ENCODE measurements around the gene NDE1.

Gene NDE1

GRCh38 chr16:15621889-15622288 is 28.2 kb upstream of the NDE1 start:
- TF ChIP-seq, protein P1, sequence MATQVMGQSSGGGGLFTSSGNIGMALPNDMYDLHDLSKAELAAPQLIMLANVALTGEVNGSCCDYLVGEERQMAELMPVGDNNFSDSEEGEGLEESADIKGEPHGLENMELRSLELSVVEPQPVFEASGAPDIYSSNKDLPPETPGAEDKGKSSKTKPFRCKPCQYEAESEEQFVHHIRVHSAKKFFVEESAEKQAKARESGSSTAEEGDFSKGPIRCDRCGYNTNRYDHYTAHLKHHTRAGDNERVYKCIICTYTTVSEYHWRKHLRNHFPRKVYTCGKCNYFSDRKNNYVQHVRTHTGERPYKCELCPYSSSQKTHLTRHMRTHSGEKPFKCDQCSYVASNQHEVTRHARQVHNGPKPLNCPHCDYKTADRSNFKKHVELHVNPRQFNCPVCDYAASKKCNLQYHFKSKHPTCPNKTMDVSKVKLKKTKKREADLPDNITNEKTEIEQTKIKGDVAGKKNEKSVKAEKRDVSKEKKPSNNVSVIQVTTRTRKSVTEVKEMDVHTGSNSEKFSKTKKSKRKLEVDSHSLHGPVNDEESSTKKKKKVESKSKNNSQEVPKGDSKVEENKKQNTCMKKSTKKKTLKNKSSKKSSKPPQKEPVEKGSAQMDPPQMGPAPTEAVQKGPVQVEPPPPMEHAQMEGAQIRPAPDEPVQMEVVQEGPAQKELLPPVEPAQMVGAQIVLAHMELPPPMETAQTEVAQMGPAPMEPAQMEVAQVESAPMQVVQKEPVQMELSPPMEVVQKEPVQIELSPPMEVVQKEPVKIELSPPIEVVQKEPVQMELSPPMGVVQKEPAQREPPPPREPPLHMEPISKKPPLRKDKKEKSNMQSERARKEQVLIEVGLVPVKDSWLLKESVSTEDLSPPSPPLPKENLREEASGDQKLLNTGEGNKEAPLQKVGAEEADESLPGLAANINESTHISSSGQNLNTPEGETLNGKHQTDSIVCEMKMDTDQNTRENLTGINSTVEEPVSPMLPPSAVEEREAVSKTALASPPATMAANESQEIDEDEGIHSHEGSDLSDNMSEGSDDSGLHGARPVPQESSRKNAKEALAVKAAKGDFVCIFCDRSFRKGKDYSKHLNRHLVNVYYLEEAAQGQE (IDR thresholded peaks at IDR 0.05; ENCODE audit: low read depth) = no peak
- TF ChIP-seq YY1 (IDR thresholded peaks at IDR 0.05; ENCODE audit: low read depth) (no peak), TEAD4 (IDR thresholded peaks at IDR 0.05) (no peak), ZBTB7A (IDR thresholded peaks at IDR 0.05; ENCODE audit: low read depth) (no peak), EP300 (IDR thresholded peaks at IDR 0.05; ENCODE audit: borderline replicate concordance) (no peak), CEBPB (IDR thresholded peaks at IDR 0.05) (no peak)

- no peak for TF ChIP-seq CEBPB (IDR thresholded peaks at IDR 0.05)
- no peak for TF ChIP-seq FOXM1 (IDR thresholded peaks at IDR 0.05; ENCODE audit: borderline replicate concordance, low read depth)
- no peak for TF ChIP-seq RAD21 (IDR thresholded peaks at IDR 0.05; ENCODE audit: low read depth)
- TF ChIP-seq TAF1 (IDR thresholded peaks at IDR 0.05; ENCODE audit: low read depth) = no peak
- TF ChIP-seq, protein P2, sequence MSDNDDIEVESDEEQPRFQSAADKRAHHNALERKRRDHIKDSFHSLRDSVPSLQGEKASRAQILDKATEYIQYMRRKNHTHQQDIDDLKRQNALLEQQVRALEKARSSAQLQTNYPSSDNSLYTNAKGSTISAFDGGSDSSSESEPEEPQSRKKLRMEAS (IDR thresholded peaks at IDR 0.05) = no peak
- TF ChIP-seq TCF12 (IDR thresholded peaks at IDR 0.05; ENCODE audit: low read depth) = no peak
- TF ChIP-seq, protein P3, sequence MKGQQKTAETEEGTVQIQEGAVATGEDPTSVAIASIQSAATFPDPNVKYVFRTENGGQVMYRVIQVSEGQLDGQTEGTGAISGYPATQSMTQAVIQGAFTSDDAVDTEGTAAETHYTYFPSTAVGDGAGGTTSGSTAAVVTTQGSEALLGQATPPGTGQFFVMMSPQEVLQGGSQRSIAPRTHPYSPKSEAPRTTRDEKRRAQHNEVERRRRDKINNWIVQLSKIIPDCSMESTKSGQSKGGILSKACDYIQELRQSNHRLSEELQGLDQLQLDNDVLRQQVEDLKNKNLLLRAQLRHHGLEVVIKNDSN (IDR thresholded peaks at IDR 0.05) = no peak
- TF ChIP-seq YY1 (IDR thresholded peaks at IDR 0.05; ENCODE audit: low read depth) = no peak
- no peak for TF ChIP-seq NFIC (IDR thresholded peaks at IDR 0.05)
- no peak for TF ChIP-seq EGR1 (IDR thresholded peaks at IDR 0.05)
Measured at GRCh38 chr16:15631730-15632409, 18.2 kb upstream of the NDE1 start.

GRCh38 chr16:15635926-15636325 is 14.1 kb upstream of the NDE1 start:
- TF ChIP-seq YY1 (IDR thresholded peaks at IDR 0.05; ENCODE audit: low read depth) = no peak
- TF ChIP-seq, protein P3 (IDR thresholded peaks at IDR 0.05) = no peak
- TF ChIP-seq, protein P2 (IDR thresholded peaks at IDR 0.05) = no peak
- no peak for TF ChIP-seq RAD21 (IDR thresholded peaks at IDR 0.05; ENCODE audit: low read depth)
- no peak for TF ChIP-seq EP300 (IDR thresholded peaks at IDR 0.05; ENCODE audit: borderline replicate concordance)
- TF ChIP-seq CREB1 (IDR thresholded peaks at IDR 0.05; ENCODE audit: low read depth) = no peak
- no peak for TF ChIP-seq ZBTB7A (IDR thresholded peaks at IDR 0.05; ENCODE audit: low read depth)
- no peak for TF ChIP-seq CEBPB (IDR thresholded peaks at IDR 0.05)
- TF ChIP-seq, protein P1 (IDR thresholded peaks at IDR 0.05; ENCODE audit: low read depth) = no peak

GRCh38 chr16:15636392-15636873 is 13.6 kb upstream of the NDE1 start:
- TF ChIP-seq TCF12 (IDR thresholded peaks at IDR 0.05; ENCODE audit: low read depth) (no peak), NFIC (IDR thresholded peaks at IDR 0.05) (no peak), ZBTB7A (IDR thresholded peaks at IDR 0.05; ENCODE audit: low read depth) (no peak), CREB1 (IDR thresholded peaks at IDR 0.05; ENCODE audit: low read depth) (no peak), TEAD4 (IDR thresholded peaks at IDR 0.05) (no peak), FOXM1 (IDR thresholded peaks at IDR 0.05; ENCODE audit: borderline replicate concordance, low read depth) (no peak), EP300 (IDR thresholded peaks at IDR 0.05; ENCODE audit: borderline replicate concordance) (no peak), CEBPB (IDR thresholded peaks at IDR 0.05) (no peak), TAF1 (IDR thresholded peaks at IDR 0.05; ENCODE audit: low read depth) (no peak)
- TF ChIP-seq, protein P2 (IDR thresholded peaks at IDR 0.05) = no peak
- TF ChIP-seq, protein P3 (IDR thresholded peaks at IDR 0.05) = no peak

DNA sequence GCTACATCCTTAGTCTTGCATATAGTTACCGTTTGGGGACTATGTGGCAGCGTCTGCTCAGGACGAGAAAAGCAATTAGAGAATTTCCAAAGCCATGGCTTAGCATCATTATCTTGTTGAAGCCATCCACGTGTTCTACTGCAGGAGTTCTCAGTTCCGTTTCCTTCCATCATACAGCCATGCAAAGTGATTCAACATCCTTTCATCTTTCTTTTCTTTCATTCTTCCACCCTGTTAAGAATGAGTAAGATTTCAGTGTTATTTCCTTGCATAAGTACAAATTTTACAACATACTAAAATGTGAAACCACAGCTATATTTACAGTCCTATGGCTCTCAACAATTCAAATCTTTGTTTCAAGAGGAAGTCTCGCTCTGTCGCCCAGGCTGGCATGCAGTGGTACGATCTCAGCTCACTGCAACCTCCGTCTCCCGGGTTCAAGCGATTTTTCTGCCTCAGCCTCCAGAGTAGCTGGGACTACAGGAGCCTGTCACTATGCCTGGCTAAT is 10.9 kb upstream of the NDE1 start:
- TF ChIP-seq TAF1 (IDR thresholded peaks at IDR 0.05; ENCODE audit: low read depth) (no peak), CREB1 (IDR thresholded peaks at IDR 0.05; ENCODE audit: low read depth) (no peak), FOXM1 (IDR thresholded peaks at IDR 0.05; ENCODE audit: borderline replicate concordance, low read depth) (no peak), EGR1 (IDR thresholded peaks at IDR 0.05) (no peak), TCF12 (IDR thresholded peaks at IDR 0.05; ENCODE audit: low read depth) (no peak), CEBPB (IDR thresholded peaks at IDR 0.05) (no peak), TEAD4 (IDR thresholded peaks at IDR 0.05) (no peak), YY1 (IDR thresholded peaks at IDR 0.05; ENCODE audit: low read depth) (no peak)
- TF ChIP-seq, protein P3 (IDR thresholded peaks at IDR 0.05) = no peak
